ENCODE results near the gene NR2E1. TPM values are rescaled to one million over a fixed set of nuclear protein-coding genes. Genes with fewer than 3 reads are reported as not detected.
A peak's percentile ranks its signal among the peaks of the same experiment; 100 is the strongest.

NR2E1 gene
- total RNA-seq (2021) (not detected in 3 replicates), Bru-seq, nascent RNA (percentile 2 among the genes with signal in this experiment)
- long read RNA-seq, experiment 1, result 0 reads
- long read RNA-seq, experiment 2, result 0 reads
- long read RNA-seq, experiment 3, result 0 reads

DNA sequence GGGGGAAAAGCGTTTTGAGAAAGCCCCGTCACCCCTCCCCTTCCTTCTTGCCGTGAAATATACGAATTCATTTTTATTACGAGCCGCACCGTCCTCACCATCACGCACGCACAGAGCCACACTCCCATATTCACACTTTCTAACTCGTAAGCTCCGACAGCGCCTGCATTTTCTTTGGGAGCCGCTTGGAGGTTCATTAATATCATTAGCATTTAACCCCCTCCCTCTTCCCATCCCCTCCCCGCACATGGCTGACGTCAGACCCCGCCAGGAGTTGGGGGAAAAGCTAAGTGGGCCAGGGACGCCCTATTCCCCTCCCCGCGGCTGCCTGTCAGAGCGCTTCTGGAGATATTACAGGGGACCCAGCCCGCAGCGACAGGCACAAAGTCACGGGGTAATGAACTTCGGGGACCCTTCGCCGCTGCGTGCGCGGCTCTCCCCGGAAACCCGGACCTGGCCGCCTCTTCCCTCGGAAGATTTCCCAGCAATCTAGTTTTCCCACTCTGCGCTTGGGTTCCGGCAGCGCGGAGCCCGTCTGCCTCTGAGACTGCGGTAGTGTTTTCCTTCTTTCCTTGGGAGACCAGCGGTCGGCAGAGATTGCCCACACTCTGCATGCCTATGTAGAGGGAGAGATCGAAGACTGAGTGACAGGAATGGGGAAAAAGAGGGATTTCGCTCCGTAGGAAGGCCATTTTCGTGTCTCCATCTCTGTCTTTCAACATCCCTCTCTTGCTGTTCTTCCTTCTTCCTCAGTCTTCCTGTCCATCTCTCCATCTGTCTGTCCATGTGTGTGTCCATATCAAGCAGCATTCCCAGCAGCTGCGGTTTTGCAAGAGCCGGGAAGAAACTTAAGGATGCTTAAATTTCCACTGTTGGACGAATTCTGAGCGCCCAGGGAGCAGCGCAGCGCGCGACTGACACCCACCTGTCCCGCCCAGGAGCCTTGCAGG lies at the start of gene NR2E1:
Gene NR2E1, plus strand, starts transcription at position 309 of the 950 bp plus-strand sequence. CDS start 744 bp downstream, outside the sequence.
- Mint-ChIP-seq H3K27me3 (ENCODE audit: low read depth) (peaks cover 100% of the 10 kb centered on the region), H3K4me1 (peaks cover 52% of the 10 kb centered on the region), H3K9me3 (no peaks in the 10 kb centered on the region), H3K4me3 (peak within 1 kb of the TSS; percentile 64), H3K27ac (no peak within 1 kb of the TSS), H3K36me3 (0 out of 2 replicates have a peak, but pooled peaks cover 3% of the 10 kb centered on the region)
- TF ChIP-seq, protein P1, sequence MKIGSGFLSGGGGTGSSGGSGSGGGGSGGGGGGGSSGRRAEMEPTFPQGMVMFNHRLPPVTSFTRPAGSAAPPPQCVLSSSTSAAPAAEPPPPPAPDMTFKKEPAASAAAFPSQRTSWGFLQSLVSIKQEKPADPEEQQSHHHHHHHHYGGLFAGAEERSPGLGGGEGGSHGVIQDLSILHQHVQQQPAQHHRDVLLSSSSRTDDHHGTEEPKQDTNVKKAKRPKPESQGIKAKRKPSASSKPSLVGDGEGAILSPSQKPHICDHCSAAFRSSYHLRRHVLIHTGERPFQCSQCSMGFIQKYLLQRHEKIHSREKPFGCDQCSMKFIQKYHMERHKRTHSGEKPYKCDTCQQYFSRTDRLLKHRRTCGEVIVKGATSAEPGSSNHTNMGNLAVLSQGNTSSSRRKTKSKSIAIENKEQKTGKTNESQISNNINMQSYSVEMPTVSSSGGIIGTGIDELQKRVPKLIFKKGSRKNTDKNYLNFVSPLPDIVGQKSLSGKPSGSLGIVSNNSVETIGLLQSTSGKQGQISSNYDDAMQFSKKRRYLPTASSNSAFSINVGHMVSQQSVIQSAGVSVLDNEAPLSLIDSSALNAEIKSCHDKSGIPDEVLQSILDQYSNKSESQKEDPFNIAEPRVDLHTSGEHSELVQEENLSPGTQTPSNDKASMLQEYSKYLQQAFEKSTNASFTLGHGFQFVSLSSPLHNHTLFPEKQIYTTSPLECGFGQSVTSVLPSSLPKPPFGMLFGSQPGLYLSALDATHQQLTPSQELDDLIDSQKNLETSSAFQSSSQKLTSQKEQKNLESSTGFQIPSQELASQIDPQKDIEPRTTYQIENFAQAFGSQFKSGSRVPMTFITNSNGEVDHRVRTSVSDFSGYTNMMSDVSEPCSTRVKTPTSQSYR (CRISPR knock-in tag; IDR thresholded peaks at IDR 0.05), result no peak
- peak; percentile 80; the same call in 1 of the 2 replicates for TF ChIP-seq CREM (CRISPR knock-in tag; IDR thresholded peaks at IDR 0.05)
- DNase-seq (ENCODE audit: low spot score) (peak; percentile 71), ATAC-seq (peak; percentile 1; the same call in 1 of the 2 replicates)
- POLR2A ChIA-PET, result interaction anchor here (0.6 to 2.1 kb wide), 4 partner anchors 8 to 47 kb away, joined by 3 to 5 read pairs (median 4); no protein-coding TSS in a partner anchor
- CTCF ChIA-PET, result interaction anchor here (1.1 to 7.3 kb wide), 4 partner anchors 10 to 359 kb away, joined by 3 to 42 read pairs (median 11); no protein-coding TSS in a partner anchor

DNA sequence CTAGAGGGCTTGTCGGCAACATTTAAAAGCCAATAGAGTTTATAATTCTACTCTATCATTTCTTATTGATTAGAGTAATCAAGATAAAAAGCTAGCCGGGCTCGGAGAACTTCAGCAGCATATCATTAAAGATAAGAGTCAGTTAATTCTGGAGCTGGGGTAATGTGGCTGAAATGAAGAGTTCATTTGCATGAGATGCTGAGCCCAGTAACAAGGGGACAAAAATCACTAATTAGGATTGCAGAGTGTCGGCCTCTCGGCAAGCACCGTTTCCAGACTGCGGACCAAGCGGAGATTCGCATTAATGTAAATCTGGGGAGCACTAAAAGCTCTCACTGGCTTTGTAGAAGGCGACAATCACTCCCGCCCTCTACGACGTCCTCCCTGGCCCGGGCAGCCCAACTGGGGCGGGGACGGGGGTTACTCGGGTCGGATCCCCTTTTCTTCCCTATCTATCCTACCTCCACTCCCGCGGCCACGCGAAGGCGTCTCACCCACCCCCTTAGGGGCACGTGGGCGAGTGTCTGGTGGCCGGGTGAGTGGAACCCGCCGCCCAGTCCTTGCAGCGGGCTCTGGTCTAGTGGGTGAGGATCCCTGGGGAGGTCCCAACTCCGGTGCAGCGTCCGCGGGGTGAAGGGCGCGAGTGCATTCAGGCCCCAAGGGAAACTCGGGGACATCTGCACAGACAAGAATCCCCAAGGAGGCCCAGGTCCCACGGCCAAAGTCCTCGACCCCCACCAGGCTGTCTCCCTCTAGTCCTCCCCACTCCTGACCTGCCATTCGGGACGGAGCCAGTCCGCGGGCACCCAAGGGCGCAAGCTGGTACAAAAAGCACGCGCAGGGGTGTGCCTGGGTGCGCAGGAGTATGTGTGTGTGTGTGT lies 49.0 kb upstream of the NR2E1 start:
- ChIA-PET POLR2A (no interaction called here), CTCF (interaction anchor here (1.1 to 1.8 kb wide), 3 partner anchors 52 to 59 kb away, joined by 3 to 6 read pairs (median 3); no protein-coding TSS in a partner anchor)
- no peak for DNase-seq (ENCODE audit: low spot score)
- Mint-ChIP-seq H3K36me3 (no peaks in the 10 kb centered on the region), H3K27ac (no peak overlapping the region), H3K27me3 (ENCODE audit: low read depth) (peaks cover 98% of the 10 kb centered on the region), H3K9me3 (no peaks in the 10 kb centered on the region), H3K4me3 (peak overlapping the region; percentile 66), H3K4me1 (peaks cover 57% of the 10 kb centered on the region)
- ATAC-seq, result no peak
- TF ChIP-seq ZNF263 (CRISPR knock-in tag; IDR thresholded peaks at IDR 0.05; ENCODE audit: low read depth), result peak; percentile 65; the same call in 1 of the 2 replicates
- no peak for TF ChIP-seq IRF2 (CRISPR knock-in tag; IDR thresholded peaks at IDR 0.05; ENCODE audit: borderline replicate concordance, low read depth)
- TF ChIP-seq, protein P2, sequence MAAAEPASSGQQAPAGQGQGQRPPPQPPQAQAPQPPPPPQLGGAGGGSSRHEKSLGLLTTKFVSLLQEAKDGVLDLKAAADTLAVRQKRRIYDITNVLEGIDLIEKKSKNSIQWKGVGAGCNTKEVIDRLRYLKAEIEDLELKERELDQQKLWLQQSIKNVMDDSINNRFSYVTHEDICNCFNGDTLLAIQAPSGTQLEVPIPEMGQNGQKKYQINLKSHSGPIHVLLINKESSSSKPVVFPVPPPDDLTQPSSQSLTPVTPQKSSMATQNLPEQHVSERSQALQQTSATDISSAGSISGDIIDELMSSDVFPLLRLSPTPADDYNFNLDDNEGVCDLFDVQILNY (CRISPR knock-in tag; IDR thresholded peaks at IDR 0.05), result no peak

GRCh38 chr6:108117427-108118358 lies 48.1 kb upstream of the NR2E1 start:
- Mint-ChIP-seq H3K4me1 (peaks cover 57% of the 10 kb centered on the region), H3K36me3 (no peaks in the 10 kb centered on the region), H3K27ac (no peak overlapping the region), H3K27me3 (ENCODE audit: low read depth) (peaks cover 98% of the 10 kb centered on the region), H3K9me3 (no peaks in the 10 kb centered on the region), H3K4me3 (peak overlapping the region; percentile 66)
- peak; percentile 33 for ATAC-seq
- DNase-seq (ENCODE audit: low spot score), result peak; percentile 70
- TF ChIP-seq, protein P2 (CRISPR knock-in tag; IDR thresholded peaks at IDR 0.05), result 0 out of 2 replicates have a peak, but pooled peaks have one; percentile 39
- TF ChIP-seq MYBL2 (CRISPR knock-in tag; IDR thresholded peaks at IDR 0.05) (no peak), ZNF423 (CRISPR knock-in tag; IDR thresholded peaks at IDR 0.05) (no peak)
- POLR2A ChIA-PET, result no interaction called here
- CTCF ChIA-PET, result interaction anchor here (1.2 to 1.8 kb wide), 2 partner anchors 51 to 58 kb away, joined by 3 to 6 read pairs; no protein-coding TSS in a partner anchor

All from WTC11 (cell line).